HepG2 (cell line): ENCODE measurements around the gene C5orf47. TPM values are rescaled to one million over a fixed set of nuclear protein-coding genes. Genes with fewer than 3 reads are reported as not detected.

Experiments
- CEBPZ ChIP-seq: IDR thresholded peaks from 2 replicates; pipeline ENCODE4 v1.6.1; 2012; ENCODE audit warnings: low read length, improper control_type of control experiment
- FOXA1 ChIP-seq, 2 experiments: fragments of 450-650 bp in 1 of 2; sonication (generic) in 1 of 2; formaldehyde crosslinking in 1 of 2; IDR thresholded peaks; 2 replicates each; pipeline versions ENCODE4 v1.4.0 to v1.6.1; 2016 to 2020; ENCODE audit warnings: missing genetic modification reagents in 1 of 2
- FOXK1 ChIP-seq: sonication (generic); formaldehyde crosslinking; IDR thresholded peaks from 2 replicates; pipeline ENCODE4 v1.4.0; 2020; ENCODE audit warnings: low read depth, missing genetic modification reagents, borderline replicate concordance
- GABPB1 ChIP-seq: IDR thresholded peaks from 2 replicates; pipeline ENCODE4 v1.6.1; 2016; ENCODE audit warnings: mild to moderate bottlenecking, missing genetic modification reagents, moderate library complexity, missing compliant biosample characterization
- GATAD1 ChIP-seq: IDR thresholded peaks from 2 replicates; pipeline ENCODE4 v1.6.1; 2016; ENCODE audit warnings: missing genetic modification reagents, missing compliant biosample characterization
- GMEB1 ChIP-seq: sonication (generic); formaldehyde crosslinking; IDR thresholded peaks from 2 replicates; pipeline ENCODE4 v1.5.1; 2020; ENCODE audit warnings: missing genetic modification reagents, mild to moderate bottlenecking, borderline replicate concordance
- HOXA3 ChIP-seq: sonication (generic); formaldehyde crosslinking; IDR thresholded peaks from 2 replicates; pipeline ENCODE4 v1.5.0; 2020; ENCODE audit warnings: missing genetic modification reagents
- IRF9 ChIP-seq: sonication (generic); formaldehyde crosslinking; IDR thresholded peaks from 2 replicates; pipeline ENCODE4 v1.8.0; 2022; ENCODE audit warnings: missing genetic modification reagents, mild to moderate bottlenecking, borderline replicate concordance
- KDM3A ChIP-seq: IDR thresholded peaks from 2 replicates; pipeline ENCODE4 v1.6.1; 2018; ENCODE audit warnings: low read depth, missing compliant biosample characterization
- KMT2B ChIP-seq: IDR thresholded peaks from 2 replicates; pipeline ENCODE4 v1.6.1; 2016; ENCODE audit warnings: missing genetic modification reagents, missing compliant biosample characterization
- NCOA2 ChIP-seq: sonication (generic); formaldehyde crosslinking; IDR thresholded peaks from 2 replicates; pipeline ENCODE4 v1.8.0; 2022; ENCODE audit warnings: inconsistent platforms
- SP5 ChIP-seq: IDR thresholded peaks from 2 replicates; pipeline ENCODE4 v1.6.1; 2016; ENCODE audit warnings: low read depth, borderline replicate concordance
- STAT6 ChIP-seq: sonication (generic); formaldehyde crosslinking; IDR thresholded peaks from 2 replicates; pipeline ENCODE4 v1.4.0; 2020; ENCODE audit warnings: missing genetic modification reagents, mild to moderate bottlenecking, borderline replicate concordance
- ZNF33B ChIP-seq: sonication (generic); formaldehyde crosslinking; IDR thresholded peaks from 2 replicates; pipeline ENCODE4 v1.5.1; 2020; ENCODE audit warnings: mild to moderate bottlenecking, missing genetic modification reagents
- ZNF382 ChIP-seq: sonication (generic); formaldehyde crosslinking; IDR thresholded peaks from 2 replicates; pipeline ENCODE4 v1.5.0; 2020; ENCODE audit warnings: missing genetic modification reagents, mild to moderate bottlenecking, borderline replicate concordance
- ZNF383 ChIP-seq: sonication (generic); formaldehyde crosslinking; IDR thresholded peaks from 2 replicates; pipeline ENCODE4 v1.4.0; 2020; ENCODE audit warnings: missing genetic modification reagents, mild to moderate bottlenecking, borderline replicate concordance
- polyA plus RNA-seq, 8 experiments: library from polyadenylated mRNA; depleted of rRNA in 3 of 8; stranded (reverse) in 7 of 8; unstranded in 1 of 8; fragments of >200 nt; fragmentation: Illumina TruSeq in 4 of 8; extraction: Trizol in 4 of 8; gene quantifications; 2 replicates each; pipeline versions ENCODE4 v1.2.1 to v1.2.3, GENCODE V29; 2011 to 2016; ENCODE audit warnings: low read depth in 4 of 8, missing spikeins in 1 of 8, mixed read lengths in 1 of 8; ENCODE audit not compliant: insufficient read depth in 1 of 8
- total RNA-seq, 5 experiments: library from RNA; depleted of rRNA; stranded (reverse); fragments of >200 nt; fragmentation: Illumina TruSeq; extraction: Trizol; gene quantifications; 2 replicates each; pipeline ENCODE4 v1.2.3, GENCODE V29; 2016; ENCODE audit warnings: low read depth in 1 of 5

Gene C5orf47
- total and polyA plus RNA-seq, 2 of the 13 experiments (the other 11 are each of a cell fraction or from before 2014, with no cell fraction given), result not detected

GRCh38 chr5:174045470-174046025 lies 56.6 kb downstream of the C5orf47 start, which contains the start of gene NSG2 (continued):
- TF ChIP-seq NCOA2 (CRISPR knock-in tag), result 0 out of 2 replicates have a peak, but pooled peaks have one; percentile 17
- no peak for TF ChIP-seq ZNF382 (CRISPR knock-in tag)
- peak; percentile 45; the same call in 1 of the 2 replicates for TF ChIP-seq HOXA3 (CRISPR knock-in tag)
- no peak for TF ChIP-seq FOXA1 (IDR thresholded peaks at IDR 0.05)
- peak; percentile 21; the same call in 1 of the 2 replicates for TF ChIP-seq FOXA1 (CRISPR knock-in tag; IDR thresholded peaks at IDR 0.05)
- TF ChIP-seq STAT6 (CRISPR knock-in tag), result no peak
- peak; percentile 42; the same call in 1 of the 2 replicates for TF ChIP-seq GABPB1 (CRISPR knock-in tag)
- TF ChIP-seq CEBPZ, result no peak
- 0 out of 2 replicates have a peak, but pooled peaks have one; percentile 26 for TF ChIP-seq GMEB1 (CRISPR knock-in tag)
- TF ChIP-seq FOXK1, result no peak
- TF ChIP-seq SP5 (CRISPR knock-in tag), result no peak
- TF ChIP-seq ZNF383 (CRISPR knock-in tag), result no peak
- TF ChIP-seq IRF9 (CRISPR knock-in tag), result no peak
- TF ChIP-seq KMT2B (CRISPR knock-in tag), result peak; percentile 62; the same call in 1 of the 2 replicates
- 0 out of 2 replicates have a peak, but pooled peaks have one; percentile 52 for TF ChIP-seq KDM3A (CRISPR knock-in tag)
- TF ChIP-seq GATAD1 (CRISPR knock-in tag), result no peak; the same call in 1 of the 2 replicates
- TF ChIP-seq ZNF33B (CRISPR knock-in tag), result no peak
